ENCODE data around the gene CUEDC2.
"Not testable (repeated sequence)": the region's sequence is repeated elsewhere in the genome, so short reads cannot be mapped to it uniquely, and the experiment has no call there.

Gene CUEDC2

GRCh38 chr10:102457591-102458150, 25.3 kb upstream of the CUEDC2 start:
- peaks cover 26% of the 10 kb centered on the region for H3K27me3 Mint-ChIP-seq (ENCODE audit: low read depth, poor library complexity)
- no peak for DNase-seq
- no peak overlapping the region for H3K4me3 Mint-ChIP-seq
- TF ChIP-seq CTCF (IDR thresholded peaks at IDR 0.05) = no peak
- H3K4me1 Mint-ChIP-seq = peaks cover 53% of the 10 kb centered on the region
- H3K27ac Mint-ChIP-seq = no peak overlapping the region
- H3K9me3 Mint-ChIP-seq = no peaks in the 10 kb centered on the region
- H3K36me3 Mint-ChIP-seq (ENCODE audit: low read depth) = peaks cover 13% of the 10 kb centered on the region

- Mint-ChIP-seq H3K4me3 (no peak overlapping the region), H3K4me1 (peaks cover 43% of the 10 kb centered on the region), H3K27me3 (ENCODE audit: low read depth, poor library complexity) (peaks cover 18% of the 10 kb centered on the region), H3K9me3 (no peaks in the 10 kb centered on the region), H3K27ac (peak overlapping the region; percentile 61), H3K36me3 (ENCODE audit: low read depth) (peaks cover 15% of the 10 kb centered on the region)
- TF ChIP-seq CTCF (IDR thresholded peaks at IDR 0.05) = no peak
- DNase-seq = no peak
These were observed 23.6 kb upstream of the CUEDC2 start for GRCh38 chr10:102455893-102456471.

- H3K4me3 Mint-ChIP-seq, H3K27ac Mint-ChIP-seq, DNase-seq, H3K9me3 Mint-ChIP-seq: not testable (repeated sequence)
- H3K36me3 Mint-ChIP-seq (ENCODE audit: low read depth) = peaks cover 15% of the 10 kb centered on the region
- peaks cover 19% of the 10 kb centered on the region for H3K27me3 Mint-ChIP-seq (ENCODE audit: low read depth, poor library complexity)
- H3K4me1 Mint-ChIP-seq = peaks cover 40% of the 10 kb centered on the region
These were observed 22.5 kb upstream of the CUEDC2 start for GRCh38 chr10:102454662-102455487.

- H3K4me3 Mint-ChIP-seq = no peak overlapping the region
- no peak for DNase-seq
- peaks cover 48% of the 10 kb centered on the region for H3K4me1 Mint-ChIP-seq
- peaks cover 19% of the 10 kb centered on the region for H3K27me3 Mint-ChIP-seq (ENCODE audit: low read depth, poor library complexity)
- peaks cover 15% of the 10 kb centered on the region for H3K36me3 Mint-ChIP-seq (ENCODE audit: low read depth)
- no peak overlapping the region for H3K27ac Mint-ChIP-seq
- H3K9me3 Mint-ChIP-seq = no peaks in the 10 kb centered on the region
- TF ChIP-seq CTCF (IDR thresholded peaks at IDR 0.05) = no peak
These were observed 21.1 kb upstream of the CUEDC2 start for GRCh38 chr10:102453502-102453901.

- peak overlapping the region; percentile 86 for H3K4me3 Mint-ChIP-seq
- peaks cover 15% of the 10 kb centered on the region for H3K36me3 Mint-ChIP-seq (ENCODE audit: low read depth)
- TF ChIP-seq CTCF (IDR thresholded peaks at IDR 0.05) = no peak
- no peak for DNase-seq
- no peaks in the 10 kb centered on the region for H3K9me3 Mint-ChIP-seq
- peaks cover 19% of the 10 kb centered on the region for H3K27me3 Mint-ChIP-seq (ENCODE audit: low read depth, poor library complexity)
- peaks cover 43% of the 10 kb centered on the region for H3K4me1 Mint-ChIP-seq
- no peak overlapping the region for H3K27ac Mint-ChIP-seq
These were observed 20.4 kb upstream of the CUEDC2 start for GRCh38 chr10:102452672-102453340.
